ENCODE data around the gene LRRC49.

LRRC49 gene

GRCh38 chr15:71043373-71043772 lies 150.7 kb downstream of the LRRC49 start:
- no peak for TF ChIP-seq GATA2 (IDR thresholded peaks at IDR 0.05; ENCODE audit: low read depth, low read length)
- TF ChIP-seq GATA3 (IDR thresholded peaks at IDR 0.05; ENCODE audit: low read depth, low read length), result no peak

- no peak for TF ChIP-seq GATA2 (IDR thresholded peaks at IDR 0.05; ENCODE audit: low read depth, low read length)
- TF ChIP-seq GATA3 (IDR thresholded peaks at IDR 0.05; ENCODE audit: low read depth, low read length), result no peak
These were observed 151.4 kb downstream of the LRRC49 start for GRCh38 chr15:71044006-71044405.

GRCh38 chr15:71048913-71049675 lies 156.5 kb downstream of the LRRC49 start:
- no peak for TF ChIP-seq GATA2 (IDR thresholded peaks at IDR 0.05; ENCODE audit: low read depth, low read length)
- TF ChIP-seq GATA3 (IDR thresholded peaks at IDR 0.05; ENCODE audit: low read depth, low read length), result no peak

GRCh38 chr15:71049706-71050422 lies 157.2 kb downstream of the LRRC49 start:
- TF ChIP-seq GATA2 (IDR thresholded peaks at IDR 0.05; ENCODE audit: low read depth, low read length) (no peak), GATA3 (IDR thresholded peaks at IDR 0.05; ENCODE audit: low read depth, low read length) (no peak)

GRCh38 chr15:71050461-71050860 lies 157.8 kb downstream of the LRRC49 start:
- TF ChIP-seq GATA3 (IDR thresholded peaks at IDR 0.05; ENCODE audit: low read depth, low read length) (no peak), GATA2 (IDR thresholded peaks at IDR 0.05; ENCODE audit: low read depth, low read length) (no peak)

GRCh38 chr15:71051539-71051938 lies 158.9 kb downstream of the LRRC49 start:
- no peak for TF ChIP-seq GATA2 (IDR thresholded peaks at IDR 0.05; ENCODE audit: low read depth, low read length)
- no peak for TF ChIP-seq GATA3 (IDR thresholded peaks at IDR 0.05; ENCODE audit: low read depth, low read length)

GRCh38 chr15:71052356-71052755 lies 159.7 kb downstream of the LRRC49 start:
- TF ChIP-seq GATA3 (IDR thresholded peaks at IDR 0.05; ENCODE audit: low read depth, low read length) (no peak), GATA2 (IDR thresholded peaks at IDR 0.05; ENCODE audit: low read depth, low read length) (no peak)

- TF ChIP-seq GATA3 (IDR thresholded peaks at IDR 0.05; ENCODE audit: low read depth, low read length) (no peak), GATA2 (IDR thresholded peaks at IDR 0.05; ENCODE audit: low read depth, low read length) (no peak)
These were observed 161.8 kb downstream of the LRRC49 start for GRCh38 chr15:71054286-71054952.

- TF ChIP-seq GATA2 (IDR thresholded peaks at IDR 0.05; ENCODE audit: low read depth, low read length) (no peak), GATA3 (IDR thresholded peaks at IDR 0.05; ENCODE audit: low read depth, low read length) (no peak)
These were observed 162.8 kb downstream of the LRRC49 start for GRCh38 chr15:71055461-71055860.

GRCh38 chr15:71056111-71056510 lies 163.5 kb downstream of the LRRC49 start:
- no peak for TF ChIP-seq GATA3 (IDR thresholded peaks at IDR 0.05; ENCODE audit: low read depth, low read length)
- no peak for TF ChIP-seq GATA2 (IDR thresholded peaks at IDR 0.05; ENCODE audit: low read depth, low read length)

GRCh38 chr15:71057143-71057542 lies 164.5 kb downstream of the LRRC49 start:
- no peak for TF ChIP-seq GATA2 (IDR thresholded peaks at IDR 0.05; ENCODE audit: low read depth, low read length)
- TF ChIP-seq GATA3 (IDR thresholded peaks at IDR 0.05; ENCODE audit: low read depth, low read length), result no peak

- no peak for TF ChIP-seq GATA3 (IDR thresholded peaks at IDR 0.05; ENCODE audit: low read depth, low read length)
- no peak for TF ChIP-seq GATA2 (IDR thresholded peaks at IDR 0.05; ENCODE audit: low read depth, low read length)
These were observed 165.0 kb downstream of the LRRC49 start for GRCh38 chr15:71057581-71057980.

- TF ChIP-seq GATA3 (IDR thresholded peaks at IDR 0.05; ENCODE audit: low read depth, low read length), result no peak
- no peak for TF ChIP-seq GATA2 (IDR thresholded peaks at IDR 0.05; ENCODE audit: low read depth, low read length)
These were observed 168.4 kb downstream of the LRRC49 start for GRCh38 chr15:71060983-71061382.

GRCh38 chr15:71066983-71067382 lies 174.4 kb downstream of the LRRC49 start:
- no peak for TF ChIP-seq GATA2 (IDR thresholded peaks at IDR 0.05; ENCODE audit: low read depth, low read length)

- no peak for TF ChIP-seq GATA2 (IDR thresholded peaks at IDR 0.05; ENCODE audit: low read depth, low read length)
- TF ChIP-seq GATA3 (IDR thresholded peaks at IDR 0.05; ENCODE audit: low read depth, low read length), result no peak
These were observed 177.1 kb downstream of the LRRC49 start for GRCh38 chr15:71069693-71070092.

Data from SH-SY5Y (cell line).